ENCODE measurements around the gene C2CD3. TPM values are rescaled to one million over a fixed set of nuclear protein-coding genes. Genes with fewer than 3 reads are reported as not detected.

The C2CD3 gene
- total RNA-seq, 1 donor from 2014 or later, result 3.7 TPM

GRCh38 chr11:73982990-73983740, 187.6 kb downstream of the C2CD3 start:
- H3K27me3 ChIP-seq (ENCODE audit: control insufficient read depth, insufficient read depth, low read length), result no peaks in the 10 kb centered on the region
- H3K4me3 ChIP-seq (ENCODE audit: low read depth, low read length), result peak overlapping the region; percentile 67
- TF ChIP-seq CTCF (IDR thresholded peaks at IDR 0.05; ENCODE audit: insufficient read depth, low read length, severe bottlenecking), result no peak
- H3K36me3 ChIP-seq (ENCODE audit: control insufficient read depth, insufficient read depth, low read length), result peaks cover 2% of the 10 kb centered on the region
- peak; percentile 77 for DNase-seq (ENCODE audit: low read depth)
- FAIRE-seq, result no peak

- peak within 1 kb of the TSS; percentile 67 for H3K4me3 ChIP-seq (ENCODE audit: low read depth, low read length)
- FAIRE-seq (no peak), DNase-seq (ENCODE audit: low read depth) (no peak)
- no peak for TF ChIP-seq CTCF (IDR thresholded peaks at IDR 0.05; ENCODE audit: insufficient read depth, low read length, severe bottlenecking)
- H3K27me3 ChIP-seq (ENCODE audit: control insufficient read depth, insufficient read depth, low read length), result no peaks in the 10 kb centered on the region
- H3K36me3 ChIP-seq (ENCODE audit: control insufficient read depth, insufficient read depth, low read length), result peaks cover 5% of the 10 kb centered on the region
These were observed 188.2 kb downstream of the C2CD3 start, which contains the start of gene UCP2 for GRCh38 chr11:73982595-73982989. UCP2 (minus strand) TSS chr11:73982843; CDS start chr11:73978378, 4,465 bp downstream.

DNA sequence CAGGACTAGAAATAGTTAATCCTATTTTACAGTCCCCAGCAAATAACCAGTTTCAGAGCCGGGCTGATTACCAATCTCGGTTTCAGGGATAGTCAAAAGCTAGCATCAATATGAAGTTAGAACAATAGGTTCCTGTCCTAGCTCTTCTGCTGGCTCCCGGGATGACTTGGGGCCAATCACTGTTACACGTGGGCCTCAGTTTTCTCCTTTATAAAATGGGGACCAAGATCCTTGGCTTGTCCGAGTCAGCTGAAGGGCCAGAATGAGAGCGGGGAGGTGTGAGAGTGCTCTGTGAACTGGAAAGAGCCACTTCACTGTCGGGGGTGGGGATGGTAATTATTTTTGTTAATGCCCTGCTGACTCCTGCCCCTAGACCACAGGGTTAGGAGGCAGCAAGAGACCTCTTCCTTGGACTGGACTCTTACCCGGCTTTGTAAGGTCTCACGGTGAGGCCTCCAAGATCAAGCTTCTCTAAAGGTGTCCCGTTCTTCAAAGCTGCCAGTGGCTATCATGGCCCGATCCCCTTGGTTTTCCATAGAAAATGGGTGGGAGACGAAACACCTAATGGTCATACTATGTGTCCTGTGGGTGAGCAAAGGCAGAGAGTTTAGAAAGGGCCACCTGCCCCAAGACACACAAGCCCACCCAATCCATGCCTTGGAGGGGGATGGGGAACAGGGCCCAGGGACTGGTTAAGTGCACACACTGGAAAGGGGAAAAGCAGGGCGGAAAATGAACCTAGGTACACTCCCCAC, 189.6 kb downstream of the C2CD3 start:
- peaks cover 5% of the 10 kb centered on the region for H3K36me3 ChIP-seq (ENCODE audit: control insufficient read depth, insufficient read depth, low read length)
- FAIRE-seq (no peak), DNase-seq (ENCODE audit: low read depth) (no peak)
- no peaks in the 10 kb centered on the region for H3K27me3 ChIP-seq (ENCODE audit: control insufficient read depth, insufficient read depth, low read length)
- no peak for TF ChIP-seq CTCF (IDR thresholded peaks at IDR 0.05; ENCODE audit: insufficient read depth, low read length, severe bottlenecking)
- no peak overlapping the region for H3K4me3 ChIP-seq (ENCODE audit: low read depth, low read length)

DNA sequence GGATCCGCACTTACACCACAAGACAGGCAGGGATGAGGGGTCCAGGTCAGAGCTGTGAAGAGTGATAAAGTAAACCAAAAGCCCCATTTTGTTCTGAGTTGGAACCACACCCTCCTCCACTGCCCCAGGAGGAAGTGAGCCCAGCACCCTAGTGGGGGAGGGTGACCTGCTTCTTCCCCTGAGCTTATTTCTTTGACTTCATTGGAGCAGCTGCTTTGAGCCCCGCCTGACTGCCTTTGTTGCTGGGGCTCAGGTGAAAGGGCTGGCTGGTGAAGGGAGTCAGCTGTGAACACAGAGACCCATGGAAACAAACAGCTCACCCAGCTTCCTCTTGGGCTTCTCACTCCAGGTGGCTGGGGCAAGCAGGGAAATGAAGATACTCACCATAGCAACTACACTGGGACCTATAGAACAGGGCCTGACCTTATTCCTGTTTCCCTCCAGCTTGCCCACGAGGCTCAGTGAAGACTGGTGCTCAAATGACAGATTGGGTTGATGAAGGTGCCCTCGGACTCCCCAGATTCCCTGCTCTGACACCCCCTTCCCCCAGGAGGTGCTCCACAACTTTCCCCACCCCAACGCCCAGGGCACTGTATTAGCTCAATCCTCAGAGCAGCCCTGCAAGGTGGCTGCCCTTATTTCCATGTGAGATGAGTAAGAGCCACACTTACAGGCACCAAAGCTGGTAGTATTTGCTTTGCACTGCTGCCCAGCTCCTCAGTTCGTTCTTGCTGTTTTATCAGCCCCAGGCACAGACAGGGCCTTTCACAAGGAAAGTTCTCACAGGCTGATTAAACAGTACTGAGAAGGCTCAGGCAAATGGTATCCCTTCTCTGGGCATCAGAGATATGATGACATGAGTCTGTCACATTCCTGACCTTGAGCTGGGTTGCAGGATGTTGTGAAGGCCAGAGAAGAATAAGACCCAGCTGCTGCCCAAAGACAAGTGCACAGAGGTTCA, 190.5 kb downstream of the C2CD3 start:
- DNase-seq (ENCODE audit: low read depth), result peak; percentile 49
- TF ChIP-seq CTCF (IDR thresholded peaks at IDR 0.05; ENCODE audit: insufficient read depth, low read length, severe bottlenecking), result no peak
- no peak overlapping the region for H3K4me3 ChIP-seq (ENCODE audit: low read depth, low read length)
- no peak for FAIRE-seq
- H3K36me3 ChIP-seq (ENCODE audit: control insufficient read depth, insufficient read depth, low read length), result peaks cover 5% of the 10 kb centered on the region
- no peaks in the 10 kb centered on the region for H3K27me3 ChIP-seq (ENCODE audit: control insufficient read depth, insufficient read depth, low read length)

DNA sequence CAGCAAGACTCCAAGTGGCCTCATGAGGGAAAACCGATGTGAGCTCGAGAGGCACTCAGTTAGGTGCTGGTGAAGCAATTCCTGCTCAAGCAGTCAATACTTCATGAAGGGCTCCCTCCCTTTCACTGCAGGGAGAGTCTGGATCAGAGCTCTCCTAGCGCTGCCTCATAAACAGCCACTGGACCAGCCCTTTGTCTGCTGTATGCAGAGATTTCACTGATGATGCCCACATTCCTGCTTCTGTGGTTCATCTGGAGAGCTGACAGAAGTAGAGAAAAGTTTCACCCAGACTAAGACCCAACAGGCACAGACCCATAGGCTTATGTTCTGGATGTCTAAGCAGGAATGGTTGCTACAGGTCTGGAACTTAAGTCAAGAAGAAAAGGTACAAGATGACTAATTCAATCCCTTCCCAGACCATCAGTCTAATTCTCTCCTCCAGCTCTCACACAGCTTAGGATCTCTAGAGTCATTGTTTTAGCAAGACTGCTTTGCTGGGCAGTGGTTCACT, 192.2 kb downstream of the C2CD3 start:
- H3K36me3 ChIP-seq (ENCODE audit: control insufficient read depth, insufficient read depth, low read length), result peaks cover 5% of the 10 kb centered on the region
- no peak for FAIRE-seq
- peak; percentile 8 for DNase-seq (ENCODE audit: low read depth)
- no peak overlapping the region for H3K4me3 ChIP-seq (ENCODE audit: low read depth, low read length)
- no peaks in the 10 kb centered on the region for H3K27me3 ChIP-seq (ENCODE audit: control insufficient read depth, insufficient read depth, low read length)
- TF ChIP-seq CTCF (IDR thresholded peaks at IDR 0.05; ENCODE audit: insufficient read depth, low read length, severe bottlenecking), result no peak

Measured in bronchial epithelial cell (primary cell).